ENCODE data around the gene UTRN.

Gene UTRN

DNA sequence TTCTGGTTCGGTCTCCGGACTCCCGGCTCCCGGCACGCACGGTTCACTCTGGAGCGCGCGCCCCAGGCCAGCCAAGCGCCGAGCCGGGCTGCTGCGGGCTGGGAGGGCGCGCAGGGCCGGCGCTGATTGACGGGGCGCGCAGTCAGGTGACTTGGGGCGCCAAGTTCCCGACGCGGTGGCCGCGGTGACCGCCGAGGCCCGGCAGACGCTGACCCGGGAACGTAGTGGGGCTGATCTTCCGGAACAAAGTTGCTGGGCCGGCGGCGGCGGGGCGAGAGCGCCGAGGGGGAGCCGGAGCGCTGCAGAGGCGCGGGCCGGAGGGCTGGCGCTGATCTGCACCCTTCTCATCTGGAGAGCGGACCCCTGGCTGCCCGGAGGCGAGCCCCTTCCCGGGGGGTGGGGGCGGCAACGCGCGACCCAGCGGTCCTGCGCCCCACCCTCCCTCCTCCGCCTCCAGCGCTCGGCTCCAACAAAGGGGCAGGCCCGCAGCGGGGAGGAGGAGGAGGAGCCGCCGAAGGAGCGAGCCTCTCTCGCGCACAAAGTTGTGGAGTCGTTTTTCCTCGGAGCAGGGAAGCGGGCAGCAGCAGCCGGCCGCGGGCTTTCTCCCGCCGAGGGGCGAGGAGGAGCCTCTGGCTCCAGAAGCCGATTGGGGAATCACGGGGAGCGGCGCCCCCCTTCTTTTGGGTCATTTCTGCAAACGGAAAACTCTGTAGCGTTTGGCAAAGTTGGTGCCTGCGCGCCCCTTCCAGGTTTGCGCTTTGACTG lies at the start of gene UTRN:
Gene UTRN, plus strand, starts transcription at position 553 of the 765 bp plus-strand sequence. CDS start 6,494 bp downstream, outside the sequence.
- TF ChIP-seq GATA2 (IDR thresholded peaks at IDR 0.05; ENCODE audit: low read depth, low read length) = no peak

DNA sequence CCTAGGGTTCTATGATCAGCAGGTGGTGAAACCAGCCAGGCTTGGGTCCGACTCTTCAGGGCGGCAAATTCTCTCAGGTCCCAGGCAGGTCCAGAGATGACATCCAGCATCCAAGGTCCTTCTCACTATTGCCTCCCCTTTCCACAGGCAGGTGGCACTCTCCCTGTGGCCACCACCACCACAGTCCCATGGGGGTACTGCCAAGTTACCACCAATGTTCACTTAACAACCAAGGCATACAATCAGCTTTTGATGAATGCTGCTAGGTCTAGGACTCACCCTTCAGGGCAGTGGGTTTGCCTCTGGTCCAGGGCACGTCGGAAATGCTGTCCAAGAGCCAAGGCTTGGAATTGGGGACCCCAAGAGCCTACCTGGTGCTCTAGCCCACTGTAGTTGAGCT lies 40.4 kb upstream of the UTRN start:
- TF ChIP-seq GATA2 (IDR thresholded peaks at IDR 0.05; ENCODE audit: low read depth, low read length) (no peak), GATA3 (IDR thresholded peaks at IDR 0.05; ENCODE audit: low read depth, low read length) (no peak)

DNA sequence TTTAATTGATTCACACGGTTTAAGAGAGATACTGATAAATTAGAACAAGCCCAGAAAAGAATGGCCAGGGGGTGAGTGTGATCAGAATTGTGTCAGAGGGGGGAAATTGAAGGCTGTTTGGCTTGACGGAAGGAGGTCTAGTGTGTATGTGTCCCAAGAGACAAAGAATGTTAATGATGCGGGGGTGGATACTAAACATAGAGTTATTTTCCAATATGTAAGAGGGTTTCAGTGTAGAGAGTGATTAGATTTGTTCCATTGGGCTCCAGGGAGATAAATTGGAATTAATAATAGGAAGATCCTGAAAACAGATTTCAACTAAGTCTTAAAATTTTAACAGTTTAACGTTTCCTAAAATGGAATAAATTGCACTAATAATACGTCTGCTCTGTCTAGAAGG lies 38.1 kb upstream of the UTRN start:
- TF ChIP-seq GATA2 (IDR thresholded peaks at IDR 0.05; ENCODE audit: low read depth, low read length) = no peak
- no peak for TF ChIP-seq GATA3 (IDR thresholded peaks at IDR 0.05; ENCODE audit: low read depth, low read length)

DNA sequence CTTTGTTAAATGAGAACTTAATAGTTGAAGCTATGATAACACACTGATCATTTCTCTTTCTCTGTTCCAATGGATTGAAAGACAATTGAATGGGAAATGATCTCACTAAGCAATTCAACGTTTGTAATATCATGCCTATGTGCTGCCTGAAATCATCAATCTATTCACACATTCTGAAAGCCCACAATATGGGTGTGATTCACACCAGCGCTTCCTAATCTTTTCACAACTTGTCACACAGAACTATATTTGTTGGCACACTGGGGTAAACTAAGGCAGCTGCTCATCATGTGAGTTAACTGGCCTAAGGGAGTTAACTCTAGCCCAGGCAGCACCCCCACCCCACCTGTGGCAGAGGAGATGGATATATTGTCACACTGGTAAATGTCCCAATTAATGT lies 37.1 kb upstream of the UTRN start:
- TF ChIP-seq GATA3 (IDR thresholded peaks at IDR 0.05; ENCODE audit: low read depth, low read length) (no peak), GATA2 (IDR thresholded peaks at IDR 0.05; ENCODE audit: low read depth, low read length) (no peak)

DNA sequence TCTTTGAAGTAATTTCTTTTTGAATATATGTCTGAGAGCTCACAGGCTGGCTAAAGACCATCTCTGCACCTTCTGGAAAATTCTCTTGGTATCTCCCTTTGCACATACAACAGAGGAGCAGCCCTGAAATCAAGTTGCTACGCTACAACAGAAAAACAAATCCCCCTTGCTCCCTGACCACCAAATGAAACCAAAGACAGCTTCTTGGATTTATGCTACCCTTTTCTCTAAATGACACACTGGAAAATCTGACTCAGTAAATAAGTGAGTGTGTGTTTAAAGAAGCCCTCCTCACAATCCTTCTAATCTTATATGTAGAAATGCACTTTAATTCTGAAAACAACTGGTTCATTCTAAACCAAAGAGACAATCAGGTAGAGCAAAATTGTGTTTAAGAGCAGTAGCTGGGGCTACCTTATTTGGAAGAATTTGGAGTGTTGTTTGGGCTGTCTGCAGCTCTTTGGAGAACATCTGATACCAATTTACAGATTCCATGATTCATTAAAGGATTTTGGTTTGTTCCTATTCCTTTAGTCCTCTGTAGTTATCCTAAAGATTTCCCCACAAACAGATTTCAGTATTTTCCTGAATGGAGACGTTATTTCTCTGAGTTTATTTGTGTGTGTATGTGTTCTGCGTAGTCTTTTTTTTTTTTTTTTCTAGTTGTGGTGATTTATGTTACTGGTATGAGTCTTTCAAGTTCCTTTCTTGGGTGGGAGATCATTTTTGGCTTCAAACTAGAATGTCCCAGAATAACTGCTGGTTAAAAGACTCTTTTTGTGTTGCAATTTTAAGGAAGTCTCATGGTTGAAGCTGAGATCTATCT lies 36.4 kb upstream of the UTRN start:
- TF ChIP-seq GATA2 (IDR thresholded peaks at IDR 0.05; ENCODE audit: low read depth, low read length) = no peak
- TF ChIP-seq GATA3 (IDR thresholded peaks at IDR 0.05; ENCODE audit: low read depth, low read length) = no peak

DNA sequence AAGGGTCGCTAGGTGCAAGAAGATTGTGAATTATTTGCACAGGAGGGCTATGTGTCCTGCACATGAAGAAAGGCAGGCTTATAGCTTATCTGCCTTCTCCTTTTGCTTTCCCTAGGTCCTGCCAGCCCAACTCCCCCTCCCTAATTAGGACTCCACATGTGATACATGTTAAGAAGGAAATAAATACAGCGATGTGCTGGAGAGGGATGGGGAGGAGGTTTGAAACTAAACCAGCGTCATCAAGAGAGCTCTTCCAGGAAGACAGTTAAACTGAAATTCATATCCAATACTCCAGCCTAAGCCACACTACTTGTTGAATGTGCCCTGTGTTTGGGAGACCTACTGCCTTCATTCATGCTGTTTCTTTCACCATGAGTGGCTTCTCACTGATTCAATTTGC lies 34.9 kb upstream of the UTRN start:
- no peak for TF ChIP-seq GATA3 (IDR thresholded peaks at IDR 0.05; ENCODE audit: low read depth, low read length)

DNA sequence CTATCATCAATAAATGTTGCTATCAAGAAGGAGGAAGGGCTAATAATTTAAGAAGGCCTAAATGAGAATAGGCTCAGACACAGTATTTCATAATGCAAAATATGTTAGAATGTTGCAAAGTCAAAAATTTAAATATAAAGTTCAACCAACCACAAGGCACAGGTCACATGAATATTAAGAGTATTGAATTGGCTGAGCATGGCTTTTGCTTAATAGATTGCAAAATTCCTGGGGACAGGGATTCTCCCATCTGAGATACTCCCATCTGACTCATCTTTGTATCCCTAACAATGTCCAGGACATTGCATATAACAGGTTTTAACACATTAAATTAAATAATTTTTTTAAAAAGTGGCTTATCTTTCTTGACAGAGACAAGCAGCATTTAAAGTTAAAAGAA lies 32.9 kb upstream of the UTRN start:
- TF ChIP-seq GATA2 (IDR thresholded peaks at IDR 0.05; ENCODE audit: low read depth, low read length) (no peak), GATA3 (IDR thresholded peaks at IDR 0.05; ENCODE audit: low read depth, low read length) (no peak)

DNA sequence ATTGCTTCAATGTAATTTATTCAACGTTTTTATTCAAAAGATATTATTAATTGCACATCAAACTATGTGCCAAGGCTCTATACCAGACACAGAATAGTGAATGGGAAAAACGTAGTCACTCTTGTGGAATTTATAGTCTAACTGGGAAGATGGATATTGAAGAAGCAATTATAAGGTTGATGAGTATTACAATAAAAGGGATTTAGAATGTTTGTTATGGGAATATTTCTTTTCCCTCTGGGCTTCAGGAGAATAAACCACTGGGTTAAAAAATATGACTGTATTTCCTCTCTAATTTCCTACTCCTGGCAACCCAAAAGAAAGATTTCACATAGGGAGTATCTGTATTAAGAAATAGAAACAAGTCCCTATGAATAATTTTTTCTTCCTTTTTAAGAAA lies 25.1 kb upstream of the UTRN start:
- no peak for TF ChIP-seq GATA2 (IDR thresholded peaks at IDR 0.05; ENCODE audit: low read depth, low read length)
- TF ChIP-seq GATA3 (IDR thresholded peaks at IDR 0.05; ENCODE audit: low read depth, low read length) = no peak

DNA sequence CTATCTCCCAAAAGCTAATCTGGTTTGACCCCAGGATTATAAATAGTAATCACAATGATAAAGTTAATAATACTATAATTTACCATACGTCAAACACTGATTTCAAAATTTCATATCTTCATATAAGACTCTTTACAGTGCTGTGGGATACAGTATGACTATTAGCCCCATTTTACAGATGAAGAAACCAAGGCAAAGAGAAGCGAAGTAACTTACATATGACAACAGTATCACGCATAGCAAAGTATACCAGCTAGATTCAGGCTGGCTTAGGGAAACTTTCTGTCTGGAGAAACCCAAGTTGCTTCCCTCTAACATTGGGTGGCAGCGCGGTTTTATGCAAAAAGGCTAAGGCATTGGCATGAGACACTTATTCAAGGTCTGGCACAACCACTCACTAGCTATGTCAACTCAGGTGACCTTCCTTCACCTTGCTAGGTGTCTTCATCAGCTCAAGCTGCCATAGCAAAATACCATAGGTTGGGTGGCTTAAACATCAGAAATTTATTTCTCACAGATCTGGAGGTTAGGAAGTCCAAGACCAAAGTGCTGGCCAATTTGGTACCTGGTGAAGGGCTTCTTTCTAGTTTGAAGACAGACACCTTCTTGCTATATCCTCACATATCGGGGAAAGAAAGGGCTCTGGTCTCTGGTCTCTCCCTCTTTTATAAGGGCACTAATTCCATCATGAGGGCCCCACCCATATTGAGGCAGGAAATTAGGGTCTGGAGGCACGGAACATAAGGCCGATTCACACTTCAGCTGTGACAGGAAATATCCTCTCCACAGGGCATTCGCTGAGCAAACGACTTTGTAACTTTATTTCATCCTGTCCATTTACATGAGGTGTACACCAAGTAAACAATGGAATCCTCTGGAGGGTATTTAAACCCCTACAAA lies 22.4 kb upstream of the UTRN start:
- TF ChIP-seq GATA3 (IDR thresholded peaks at IDR 0.05; ENCODE audit: low read depth, low read length) = no peak

DNA sequence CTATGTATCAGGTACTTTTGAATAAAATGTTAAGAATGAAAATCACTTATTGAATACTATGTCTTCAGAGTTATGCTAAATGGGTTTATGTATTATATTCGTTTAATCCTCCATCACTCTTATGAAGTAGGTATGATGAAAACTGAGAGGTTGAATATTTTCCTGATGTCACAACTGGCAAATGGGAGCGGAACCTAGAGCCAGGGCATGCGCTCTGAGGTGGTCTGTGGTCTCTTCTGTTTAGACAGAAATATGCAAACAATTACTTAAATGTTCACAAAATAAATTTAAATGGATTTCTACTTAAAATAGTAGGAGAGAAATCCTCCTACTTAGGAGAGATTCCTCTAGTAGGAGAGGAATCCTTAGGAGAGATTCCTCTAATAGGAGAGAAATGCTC lies 21.3 kb upstream of the UTRN start:
- TF ChIP-seq GATA3 (IDR thresholded peaks at IDR 0.05; ENCODE audit: low read depth, low read length) (no peak), GATA2 (IDR thresholded peaks at IDR 0.05; ENCODE audit: low read depth, low read length) (no peak)

DNA sequence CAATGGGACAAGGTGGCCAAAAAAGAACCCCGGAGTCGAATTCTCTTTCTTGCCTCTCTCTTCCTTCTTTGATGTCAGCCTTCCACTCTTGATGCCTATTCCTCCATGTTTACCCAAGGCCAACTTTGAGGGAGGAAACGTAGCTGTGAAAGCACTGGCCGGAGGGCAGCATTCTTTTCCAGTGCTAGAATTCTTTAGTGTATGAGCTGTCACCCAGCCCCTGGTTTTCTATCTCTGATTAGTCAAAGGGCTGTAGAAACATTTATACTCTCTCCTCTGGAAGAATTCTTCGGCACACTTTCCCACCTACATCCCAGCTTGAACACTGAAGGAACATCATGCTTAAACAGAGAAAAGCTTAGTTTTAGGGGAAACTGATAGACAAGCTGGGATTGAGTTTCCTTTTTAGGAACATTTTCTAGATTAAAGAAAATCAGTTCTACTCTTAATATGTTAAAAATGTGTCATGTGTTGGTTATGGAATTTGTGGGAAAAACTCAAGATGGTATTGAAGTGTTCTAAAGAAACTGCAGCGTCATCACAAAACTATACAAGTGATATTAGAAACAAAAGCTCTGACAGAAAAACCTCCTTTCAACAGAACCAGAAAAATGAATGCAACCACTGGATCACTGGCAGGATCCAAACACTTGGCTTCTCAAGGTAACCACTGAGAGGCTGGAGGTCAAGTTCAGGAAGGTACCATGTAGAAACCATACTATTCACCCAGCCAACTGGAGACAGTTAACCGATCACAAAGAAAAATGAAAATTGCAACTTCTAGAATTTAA lies 20.7 kb upstream of the UTRN start:
- TF ChIP-seq GATA3 (IDR thresholded peaks at IDR 0.05; ENCODE audit: low read depth, low read length) = no peak
- no peak for TF ChIP-seq GATA2 (IDR thresholded peaks at IDR 0.05; ENCODE audit: low read depth, low read length)

DNA sequence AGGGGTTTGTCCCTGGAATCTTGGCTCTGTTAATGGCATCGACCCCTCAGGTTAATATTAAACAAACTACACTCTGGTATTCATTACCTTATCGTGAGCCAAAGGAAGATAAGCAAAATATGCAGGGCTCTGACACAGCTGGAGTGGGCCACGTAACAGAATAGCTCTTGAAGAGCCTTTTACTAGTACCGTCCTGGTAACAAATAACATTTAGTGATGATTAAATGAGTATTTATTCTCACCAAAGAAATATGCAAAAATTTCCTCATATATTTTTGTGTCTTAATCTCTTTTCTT lies 20.1 kb upstream of the UTRN start:
- TF ChIP-seq GATA2 (IDR thresholded peaks at IDR 0.05; ENCODE audit: low read depth, low read length) (no peak), GATA3 (IDR thresholded peaks at IDR 0.05; ENCODE audit: low read depth, low read length) (no peak)

DNA sequence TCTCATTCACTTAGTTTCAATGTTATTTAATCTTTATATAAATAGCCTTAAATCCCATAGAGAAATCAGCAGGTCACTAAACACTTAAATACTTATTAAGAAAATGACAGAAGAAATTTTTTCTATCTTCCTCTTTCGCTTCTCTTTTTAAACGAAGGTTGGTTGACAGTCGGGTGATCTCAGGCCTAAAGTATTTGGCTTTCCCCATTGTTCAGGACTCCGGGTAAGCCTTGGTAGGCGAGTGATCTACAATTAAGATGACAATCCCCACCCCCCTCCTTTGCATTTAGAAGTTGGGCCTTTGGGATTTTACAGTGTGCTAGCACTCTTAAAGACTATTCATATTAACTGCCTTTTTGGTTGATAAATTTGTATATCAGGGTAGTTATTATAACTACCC lies 19.7 kb upstream of the UTRN start:
- TF ChIP-seq GATA3 (IDR thresholded peaks at IDR 0.05; ENCODE audit: low read depth, low read length) (no peak), GATA2 (IDR thresholded peaks at IDR 0.05; ENCODE audit: low read depth, low read length) (no peak)

Data from SH-SY5Y (cell line).